Mesendoderm (in vitro differentiated cells): Measurements from ENCODE around the gene MAST4.

Experiments used
- DNase-seq: peaks from one replicate; pipeline ENCODE4 v3.0.0; 2013
- H2AK5ac ChIP-seq: 2 replicates; pipeline ENCODE4 v1.6.1; 2013; ENCODE audit warnings: low read length, inconsistent platforms
- H2BK120ac ChIP-seq: 2 replicates; pipeline ENCODE4 v1.6.1; 2013; ENCODE audit warnings: low read depth, mild to moderate bottlenecking, low read length, moderate library complexity, mixed read lengths
- H2BK15ac ChIP-seq: replicated peaks from 2 replicates; pipeline ENCODE4 v1.6.1; 2013; ENCODE audit warnings: low read depth, mild to moderate bottlenecking, moderate library complexity
- H2BK5ac ChIP-seq: 2 replicates; pipeline ENCODE4 v1.6.1; 2013; ENCODE audit warnings: low read length, inconsistent platforms
- H3K18ac ChIP-seq: 2 replicates; pipeline ENCODE4 v1.6.1; 2013; ENCODE audit warnings: mild to moderate bottlenecking, low read length, mixed read lengths
- H3K23ac ChIP-seq: one replicate; pipeline ENCODE4 v1.6.1; 2013; ENCODE audit warnings: low read length
- H3K27ac ChIP-seq: 2 replicates; pipeline ENCODE4 v1.5.1; 2013; ENCODE audit warnings: low read depth, mild to moderate bottlenecking, inconsistent platforms, low read length, moderate library complexity
- H3K27me3 ChIP-seq: 2 replicates; pipeline ENCODE4 v1.6.1; 2013; ENCODE audit warnings: low read length, control low read depth, mild to moderate bottlenecking, inconsistent platforms; ENCODE audit not compliant: insufficient read depth, poor library complexity
- H3K36me3 ChIP-seq: 2 replicates; pipeline ENCODE4 v1.6.1; 2013; ENCODE audit warnings: low read length, inconsistent platforms; ENCODE audit not compliant: control insufficient read depth, insufficient read depth
- H3K4ac ChIP-seq: one replicate; pipeline ENCODE4 v1.6.1; 2013; ENCODE audit warnings: low read depth, mild to moderate bottlenecking, low read length, moderate library complexity
- H3K4me1 ChIP-seq: 2 replicates; pipeline ENCODE4 v1.6.1; 2013; ENCODE audit warnings: low read depth, low read length, inconsistent platforms; ENCODE audit not compliant: control insufficient read depth
- H3K4me2 ChIP-seq: 2 replicates; pipeline ENCODE4 v1.6.1; 2013; ENCODE audit warnings: low read length
- H3K4me3 ChIP-seq: 2 replicates; pipeline ENCODE4 v1.5.1; 2013; ENCODE audit warnings: mild to moderate bottlenecking, low read length
- H3K56ac ChIP-seq: one replicate; pipeline ENCODE4 v1.6.1; 2013; ENCODE audit warnings: low read length
- H3K79me1 ChIP-seq: 2 replicates; pipeline ENCODE4 v1.6.1; 2013; ENCODE audit warnings: low read length, inconsistent platforms
- H3K79me2 ChIP-seq: 2 replicates; pipeline ENCODE4 v1.6.1; 2013; ENCODE audit warnings: mild to moderate bottlenecking, low read length; ENCODE audit not compliant: control insufficient read depth, insufficient read depth
- H3K9ac ChIP-seq: 2 replicates; pipeline ENCODE4 v1.6.1; 2013; ENCODE audit warnings: low read length, inconsistent platforms
- H4K5ac ChIP-seq: one replicate; pipeline ENCODE4 v1.6.1; 2013; ENCODE audit warnings: low read length
- H4K8ac ChIP-seq: one replicate; pipeline ENCODE4 v1.6.1; 2013; ENCODE audit warnings: low read depth, mild to moderate bottlenecking, control low read depth, low read length, moderate library complexity
- WGBS: extraction: QIAGEN DNeasy Blood & Tissue Kit; methylation state at CpG from one replicate; pipeline ENCODE4 v1.1.7; 2013; ENCODE audit warnings: low lambda C conversion rate, missing lambda C conversion rate; ENCODE audit not compliant: insufficient coverage; ENCODE audit errors: extremely low coverage; 5-methylcytosine and 5-hydroxymethylcytosine counted together

MAST4 gene

DNA sequence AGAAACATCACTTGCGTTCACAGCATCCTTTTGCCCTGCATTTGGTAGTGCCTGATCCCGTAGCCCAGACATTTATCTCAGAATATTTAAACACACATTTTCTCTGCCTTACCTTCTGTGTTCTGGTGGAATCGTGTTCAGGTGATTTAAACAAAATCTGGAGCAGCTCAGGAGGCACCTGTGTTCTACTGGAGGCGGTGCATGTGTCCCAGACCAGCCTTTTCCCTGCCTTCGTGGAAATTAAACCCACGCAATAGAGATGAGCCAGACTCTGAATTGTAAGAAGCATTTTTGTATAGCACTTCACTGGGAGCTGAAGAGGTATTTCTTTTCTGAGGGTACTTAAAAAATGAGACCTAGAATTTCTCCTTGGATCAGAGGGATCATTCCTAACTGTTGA is 212.5 kb downstream of the MAST4 start:
- Histone ChIP-seq H3K56ac (no peak overlapping the region), H3K9ac (no peak overlapping the region), H3K27ac (no peak overlapping the region), H2BK120ac (no peak overlapping the region), H2BK5ac (no peak overlapping the region), H4K8ac (no peak overlapping the region), H2BK15ac (no peak overlapping the region), H3K4me3 (no peak overlapping the region), H3K79me1 (no peaks in the 10 kb centered on the region), H3K4ac (peak overlapping the region; percentile 21), H4K5ac (no peak overlapping the region), H3K4me1 (peaks cover 3% of the 10 kb centered on the region), H2AK5ac (no peak overlapping the region), H3K18ac (no peak overlapping the region), H3K36me3 (no peaks in the 10 kb centered on the region), H3K27me3 (no peaks in the 10 kb centered on the region), H3K23ac (no peak overlapping the region), H3K4me2 (no peak overlapping the region), H3K79me2 (no peaks in the 10 kb centered on the region)
- no peak for DNase-seq
- WGBS = no CpG with 5 or more reads among the region's 6 CpGs

DNA sequence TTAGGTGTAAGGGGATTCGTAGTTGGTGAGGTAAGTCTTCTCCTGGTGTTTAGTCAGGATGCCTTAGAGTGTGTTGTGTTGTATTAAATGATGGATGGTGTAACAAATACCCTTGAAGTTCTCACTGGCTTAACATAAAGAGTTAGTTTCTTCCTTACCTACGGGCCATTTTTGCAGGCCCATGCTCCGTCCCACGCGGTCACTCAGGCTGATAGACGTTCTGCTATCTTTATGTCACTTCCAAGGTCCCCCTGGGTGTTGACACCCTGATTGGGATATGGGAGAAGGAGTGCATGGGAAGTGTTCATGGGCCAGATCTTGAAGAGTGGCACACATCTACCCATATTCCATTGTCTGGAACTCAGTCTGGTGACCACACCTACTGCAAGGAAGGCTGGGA is 214.0 kb downstream of the MAST4 start:
- DNase-seq = no peak
- Histone ChIP-seq H3K18ac (no peak overlapping the region), H2BK5ac (no peak overlapping the region), H3K4ac (no peak overlapping the region), H3K4me1 (peaks cover 3% of the 10 kb centered on the region), H3K9ac (no peak overlapping the region), H3K79me1 (no peaks in the 10 kb centered on the region), H3K56ac (no peak overlapping the region), H3K4me2 (no peak overlapping the region), H3K23ac (no peak overlapping the region), H2AK5ac (no peak overlapping the region), H2BK120ac (no peak overlapping the region), H4K8ac (no peak overlapping the region), H2BK15ac (no peak overlapping the region), H3K79me2 (no peaks in the 10 kb centered on the region), H4K5ac (no peak overlapping the region), H3K27me3 (no peaks in the 10 kb centered on the region), H3K4me3 (no peak overlapping the region), H3K36me3 (no peaks in the 10 kb centered on the region), H3K27ac (no peak overlapping the region)
- no CpG with 5 or more reads among the region's 6 CpGs for WGBS

DNA sequence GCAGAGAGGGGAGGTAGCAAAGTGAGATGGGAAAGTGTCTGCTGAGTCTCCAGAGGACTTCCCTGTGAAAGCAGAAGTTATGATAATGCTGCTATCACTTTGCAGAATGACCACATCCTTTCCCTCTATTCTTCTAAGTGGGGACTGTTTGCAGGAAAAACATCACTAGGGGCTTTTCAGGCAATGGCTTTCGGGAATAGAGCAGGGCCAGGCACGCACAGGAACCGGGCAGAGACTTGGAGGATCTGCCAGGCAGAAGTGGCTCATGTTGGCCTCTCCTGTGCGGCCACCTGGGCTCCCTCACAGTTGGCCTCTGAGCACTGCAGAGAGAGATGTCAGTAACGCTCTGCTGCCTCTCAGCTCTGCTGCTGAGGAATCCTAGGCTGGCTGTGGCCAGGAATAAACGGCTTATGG is 214.7 kb downstream of the MAST4 start:
- no peaks in the 10 kb centered on the region for H3K36me3 ChIP-seq
- H3K27ac ChIP-seq = no peak overlapping the region
- no peak overlapping the region for H2AK5ac ChIP-seq
- peaks cover 3% of the 10 kb centered on the region for H3K4me1 ChIP-seq
- no CpG with 5 or more reads among the region's 6 CpGs for WGBS
- H3K79me1 ChIP-seq = no peaks in the 10 kb centered on the region
- no peak overlapping the region for H3K4me2 ChIP-seq
- H2BK5ac ChIP-seq = no peak overlapping the region
- H3K4me3 ChIP-seq = no peak overlapping the region
- peak; percentile 24 for DNase-seq
- no peak overlapping the region for H4K5ac ChIP-seq
- no peaks in the 10 kb centered on the region for H3K79me2 ChIP-seq
- H2BK120ac ChIP-seq = no peak overlapping the region
- no peak overlapping the region for H3K9ac ChIP-seq
- H3K18ac ChIP-seq = no peak overlapping the region
- H4K8ac ChIP-seq = no peak overlapping the region
- H2BK15ac ChIP-seq = no peak overlapping the region
- H3K4ac ChIP-seq = no peak overlapping the region
- H3K56ac ChIP-seq = no peak overlapping the region
- H3K27me3 ChIP-seq = no peaks in the 10 kb centered on the region
- H3K23ac ChIP-seq = no peak overlapping the region

GRCh38 chr5:66812291-66812690 is 216.1 kb downstream of the MAST4 start:
- DNase-seq = no peak
- no peak overlapping the region for H2BK15ac ChIP-seq

DNA sequence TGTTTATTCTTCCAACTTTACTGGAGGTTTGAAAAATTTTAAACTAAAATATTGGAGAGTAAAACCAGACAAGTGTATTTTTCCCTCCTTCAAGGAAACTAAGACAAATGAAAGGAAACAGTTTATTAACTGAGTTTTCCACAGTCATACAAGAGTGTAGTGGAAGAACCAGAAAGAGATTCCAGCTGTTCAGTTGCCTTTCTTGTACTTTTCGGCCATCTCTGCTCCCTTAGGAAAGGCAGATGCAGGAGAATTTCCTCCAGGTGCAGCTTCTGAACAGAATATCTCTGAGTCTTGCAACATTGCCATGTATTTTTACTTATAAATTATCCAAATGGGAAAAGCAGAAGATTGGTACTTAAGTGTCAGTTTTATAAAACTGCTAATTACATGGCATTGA is 217.1 kb downstream of the MAST4 start:
- no peaks in the 10 kb centered on the region for H3K79me1 ChIP-seq

More at GRCh38 chr5:66812291-66812690, 216.1 kb downstream of the MAST4 start:
- no peaks in the 10 kb centered on the region for H3K27me3 ChIP-seq
- H3K18ac ChIP-seq = no peak overlapping the region
- H2AK5ac ChIP-seq = no peak overlapping the region
- no CpG with 5 or more reads among the region's 8 CpGs for WGBS
- no peak overlapping the region for H3K23ac ChIP-seq
- H3K4me1 ChIP-seq = peaks cover 3% of the 10 kb centered on the region
- no peak overlapping the region for H3K9ac ChIP-seq
- no peak overlapping the region for H2BK120ac ChIP-seq
- no peaks in the 10 kb centered on the region for H3K79me2 ChIP-seq
- H3K79me1 ChIP-seq = no peaks in the 10 kb centered on the region
- no peak overlapping the region for H4K5ac ChIP-seq
- no peak overlapping the region for H3K27ac ChIP-seq
- no peak overlapping the region for H3K56ac ChIP-seq
- no peak overlapping the region for H3K4me3 ChIP-seq
- no peak overlapping the region for H3K4me2 ChIP-seq
- no peaks in the 10 kb centered on the region for H3K36me3 ChIP-seq
- H2BK5ac ChIP-seq = no peak overlapping the region
- H4K8ac ChIP-seq = no peak overlapping the region
- no peak overlapping the region for H3K4ac ChIP-seq

More for the DNA sequence above, 217.1 kb downstream of the MAST4 start:
- Histone ChIP-seq H3K27ac (no peak overlapping the region), H4K5ac (no peak overlapping the region), H3K4me2 (no peak overlapping the region), H2BK120ac (no peak overlapping the region), H3K56ac (no peak overlapping the region), H3K18ac (no peak overlapping the region), H3K36me3 (no peaks in the 10 kb centered on the region), H3K79me2 (no peaks in the 10 kb centered on the region), H3K27me3 (no peaks in the 10 kb centered on the region), H3K4ac (no peak overlapping the region), H2BK15ac (no peak overlapping the region), H3K23ac (no peak overlapping the region), H2BK5ac (no peak overlapping the region), H3K4me1 (peaks cover 3% of the 10 kb centered on the region), H2AK5ac (no peak overlapping the region), H4K8ac (no peak overlapping the region), H3K9ac (no peak overlapping the region), H3K4me3 (no peak overlapping the region)
- no peak for DNase-seq
- no CpG with 5 or more reads among the region's 1 CpG for WGBS
